ENCODE results near the gene CRP. TPM values are rescaled to one million over a fixed set of nuclear protein-coding genes. Genes with fewer than 3 reads are reported as not detected.
"Not testable (repeated sequence)": the region's sequence is repeated elsewhere in the genome, so short reads cannot be mapped to it uniquely, and the experiment has no call there.

The CRP gene
- total and polyA plus RNA-seq, 8 donors = 0.10 TPM; not detected in 7

- H3K27me3 ChIP-seq = no peaks in the 10 kb centered on the region
- H3K9me3 ChIP-seq = peaks cover 0 to 6% (median 2%) of the 10 kb centered on the region in 4 donors
- no peaks in the 10 kb centered on the region for H3K36me3 ChIP-seq
- intact Hi-C loops (cut with DNase I; ENCODE audit: low total_unique reads) = no loop called here
- no peak overlapping the region for H3K27ac ChIP-seq
- no peak overlapping the region for H3K4me3 ChIP-seq
- DNase-seq = no peak
- no peaks in the 10 kb centered on the region for H3K4me1 ChIP-seq
- TF ChIP-seq POLR2A (IDR thresholded peaks at IDR 0.05) (no peak), EP300 (IDR thresholded peaks at IDR 0.05) (no peak), POLR2AphosphoS5 (IDR thresholded peaks at IDR 0.05) (no peak)
- TF ChIP-seq, protein P1, sequence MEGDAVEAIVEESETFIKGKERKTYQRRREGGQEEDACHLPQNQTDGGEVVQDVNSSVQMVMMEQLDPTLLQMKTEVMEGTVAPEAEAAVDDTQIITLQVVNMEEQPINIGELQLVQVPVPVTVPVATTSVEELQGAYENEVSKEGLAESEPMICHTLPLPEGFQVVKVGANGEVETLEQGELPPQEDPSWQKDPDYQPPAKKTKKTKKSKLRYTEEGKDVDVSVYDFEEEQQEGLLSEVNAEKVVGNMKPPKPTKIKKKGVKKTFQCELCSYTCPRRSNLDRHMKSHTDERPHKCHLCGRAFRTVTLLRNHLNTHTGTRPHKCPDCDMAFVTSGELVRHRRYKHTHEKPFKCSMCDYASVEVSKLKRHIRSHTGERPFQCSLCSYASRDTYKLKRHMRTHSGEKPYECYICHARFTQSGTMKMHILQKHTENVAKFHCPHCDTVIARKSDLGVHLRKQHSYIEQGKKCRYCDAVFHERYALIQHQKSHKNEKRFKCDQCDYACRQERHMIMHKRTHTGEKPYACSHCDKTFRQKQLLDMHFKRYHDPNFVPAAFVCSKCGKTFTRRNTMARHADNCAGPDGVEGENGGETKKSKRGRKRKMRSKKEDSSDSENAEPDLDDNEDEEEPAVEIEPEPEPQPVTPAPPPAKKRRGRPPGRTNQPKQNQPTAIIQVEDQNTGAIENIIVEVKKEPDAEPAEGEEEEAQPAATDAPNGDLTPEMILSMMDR (IDR thresholded peaks at IDR 0.05) = no peak
- 68 to 80% (median 74%) methylated on average over 4 of the region's 4 CpGs for WGBS, 5 donors
Observed at GRCh38 chr1:159737238-159737916, 23.0 kb upstream of the CRP start.

DNA sequence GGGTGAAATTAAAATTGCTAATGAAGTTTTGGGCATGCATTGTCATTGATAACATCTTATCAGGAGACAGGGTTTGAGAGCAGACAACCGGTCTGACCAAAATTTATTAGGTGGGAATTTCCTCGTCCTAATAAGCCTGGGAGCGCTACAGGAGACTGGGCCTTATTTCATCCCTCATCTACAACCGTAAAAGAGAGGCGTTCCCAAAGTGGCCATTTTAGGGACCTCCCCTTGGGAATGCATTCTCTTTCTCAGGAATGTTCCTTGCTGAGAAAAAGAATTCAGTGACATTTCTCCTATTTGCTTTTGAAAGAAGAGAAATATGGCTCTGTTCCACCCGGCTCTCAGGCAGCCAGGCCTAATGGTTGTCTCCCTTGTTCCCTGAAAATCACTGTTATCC is 8.8 kb upstream of the CRP start:
- intact Hi-C loops (cut with DNase I; ENCODE audit: low total_unique reads); DNase-seq; H3K27ac ChIP-seq; H3K27me3 ChIP-seq; H3K4me3 ChIP-seq; H3K36me3 ChIP-seq; H3K4me1 ChIP-seq: not testable (repeated sequence)
- H3K9me3 ChIP-seq = peaks cover 4 to 44% (median 28%) of the 10 kb centered on the region in 4 donors
- WGBS, 5 donors = 79 to 89% (median 88%) methylated on average over 5 to 6 of the region's 6 CpGs

DNA sequence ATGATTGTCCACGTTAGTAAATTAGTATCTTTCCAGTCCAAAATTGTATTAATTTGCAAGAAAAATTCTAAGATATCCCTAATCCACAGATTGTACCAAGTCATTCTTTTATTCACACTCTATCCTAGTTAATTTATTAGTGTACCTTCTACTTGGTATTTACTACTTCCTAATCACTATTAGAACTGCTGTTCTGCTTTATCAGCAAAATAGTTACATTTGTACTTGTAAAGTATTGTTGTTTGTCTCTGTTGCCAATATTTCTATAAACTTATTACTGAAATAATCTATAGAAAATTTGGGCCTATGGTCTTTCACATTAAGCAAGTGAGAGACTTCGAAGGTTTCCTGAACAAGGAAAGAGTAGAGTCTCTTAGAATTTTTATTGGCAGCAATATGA is 5.6 kb upstream of the CRP start:
- no peaks in the 10 kb centered on the region for H3K4me1 ChIP-seq
- no peaks in the 10 kb centered on the region for H3K27me3 ChIP-seq
- H3K36me3 ChIP-seq = no peaks in the 10 kb centered on the region
- no peak overlapping the region for H3K4me3 ChIP-seq
- intact Hi-C loops (cut with DNase I; ENCODE audit: low total_unique reads) = no loop called here
- 65 to 80% (median 72%) methylated on average over 2 of the region's 2 CpGs for WGBS, 5 donors
- H3K27ac ChIP-seq = no peak overlapping the region
- no peak for DNase-seq
- H3K9me3 ChIP-seq = peaks cover 4 to 59% (median 35%) of the 10 kb centered on the region in 4 donors
- TF ChIP-seq EP300 (IDR thresholded peaks at IDR 0.05) (no peak), POLR2A (IDR thresholded peaks at IDR 0.05) (no peak), POLR2AphosphoS5 (IDR thresholded peaks at IDR 0.05) (no peak)
- TF ChIP-seq, protein P1 (IDR thresholded peaks at IDR 0.05) = no peak

DNA sequence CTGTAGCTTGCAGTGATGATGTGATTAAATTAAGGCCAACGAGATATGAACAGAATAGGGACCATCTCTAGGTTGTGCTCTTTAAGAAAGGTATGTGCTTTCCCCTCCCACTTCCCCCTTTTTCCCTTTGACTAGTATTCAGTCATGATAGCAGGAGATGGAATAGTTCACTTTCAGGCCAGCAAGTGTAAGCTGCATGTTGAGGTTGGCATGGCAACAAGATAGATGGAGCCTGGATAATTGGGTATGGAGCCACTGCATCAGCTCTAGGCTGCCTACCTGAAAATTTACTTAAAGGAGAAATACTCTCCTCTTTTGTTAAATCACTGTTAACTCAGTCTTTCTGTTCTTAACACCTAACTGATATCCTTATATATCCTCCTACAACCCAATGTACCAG is 1.5 kb upstream of the CRP start:
- no peak overlapping the region for H3K4me3 ChIP-seq
- H3K27me3 ChIP-seq = no peaks in the 10 kb centered on the region
- H3K9me3 ChIP-seq = peaks cover 4 to 31% (median 16%) of the 10 kb centered on the region in 4 donors
- DNase-seq = no peak
- intact Hi-C loops (cut with DNase I; ENCODE audit: low total_unique reads) = no loop called here
- no peak overlapping the region for H3K27ac ChIP-seq
- no peak for TF ChIP-seq POLR2A (IDR thresholded peaks at IDR 0.05)
- 42 to 50% (median 46%) methylated on average over 1 of the region's 1 CpG for WGBS, 5 donors
- H3K36me3 ChIP-seq = no peaks in the 10 kb centered on the region
- H3K4me1 ChIP-seq = no peaks in the 10 kb centered on the region

DNA sequence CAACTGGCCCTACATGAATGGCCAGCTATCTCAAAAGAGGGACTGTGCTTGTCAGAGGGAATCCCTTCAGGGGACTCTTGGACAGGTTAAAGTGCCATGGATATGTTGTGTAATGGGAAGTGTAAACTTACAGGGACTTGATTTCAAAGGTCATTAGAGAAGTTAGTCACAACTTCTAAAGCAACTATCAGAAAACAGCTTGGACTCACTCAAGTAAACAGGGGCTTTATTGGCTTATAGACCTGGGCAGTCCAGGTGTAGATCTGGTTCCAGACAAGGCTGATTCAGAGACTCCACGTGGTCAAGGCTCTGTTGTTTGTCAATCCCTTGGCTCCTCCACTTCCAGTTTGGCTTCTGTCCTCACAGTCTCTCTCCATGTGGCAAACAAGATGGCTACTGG is 2.3 kb downstream of the CRP start:
- peaks cover 0 to 4% (median 0%) of the 10 kb centered on the region in 4 donors for H3K9me3 ChIP-seq
- H3K27ac ChIP-seq = no peak overlapping the region
- no peaks in the 10 kb centered on the region for H3K27me3 ChIP-seq
- intact Hi-C loops (cut with DNase I; ENCODE audit: low total_unique reads) = no loop called here
- H3K4me3 ChIP-seq = no peak overlapping the region
- 30 to 48% (median 37%) methylated on average over 1 of the region's 1 CpG for WGBS, 5 donors
- TF ChIP-seq POLR2AphosphoS5 (IDR thresholded peaks at IDR 0.05) (no peak), POLR2A (IDR thresholded peaks at IDR 0.05) (no peak), EP300 (IDR thresholded peaks at IDR 0.05) (no peak)
- TF ChIP-seq, protein P1 (IDR thresholded peaks at IDR 0.05) = no peak
- DNase-seq = no peak
- H3K36me3 ChIP-seq = no peaks in the 10 kb centered on the region
- no peaks in the 10 kb centered on the region for H3K4me1 ChIP-seq
